ENCODE data around the gene ZNF717.

The ZNF717 gene

GRCh38 chr3:75768303-75769017 is 16.9 kb downstream of the ZNF717 start:
- Histone ChIP-seq H2AFZ (ENCODE audit: low read length) (no peak overlapping the region), H3K27me3 (replicated peaks; ENCODE audit: insufficient read depth, low read length) (no peaks in the 10 kb centered on the region), H3K27ac (ENCODE audit: low read length) (no peak overlapping the region), H3K36me3 (replicated peaks; ENCODE audit: insufficient read depth, low read length) (no peaks in the 10 kb centered on the region), H3K4me3 (ENCODE audit: low read length) (no peak overlapping the region), H3F3A (ENCODE audit: insufficient read depth, low read length) (no peaks in the 10 kb centered on the region), H3K79me2 (ENCODE audit: low read length) (0 out of 2 replicates have a peak, but pooled peaks cover 3% of the 10 kb centered on the region), H4K20me1 (ENCODE audit: insufficient read depth, low read length) (no peaks in the 10 kb centered on the region), H3K9ac (ENCODE audit: low read length) (no peak overlapping the region), H3K4me2 (ENCODE audit: low read depth, low read length) (no peak overlapping the region), H3K9me3 (replicated peaks; ENCODE audit: insufficient read depth, low read length) (no peaks in the 10 kb centered on the region), H3K9me2 (replicated peaks; ENCODE audit: insufficient read depth, low read length) (no peaks in the 10 kb centered on the region), H3K4me1 (ENCODE audit: low read length) (peaks cover 4% of the 10 kb centered on the region; the same call in 1 of the 2 replicates)
- no peak for DNase-seq
- no peak for TF ChIP-seq EZH2 (optimal IDR thresholded peaks at IDR 0.05; ENCODE audit: low read depth, low read length)
- TF ChIP-seq EZH2phosphoT487 (IDR thresholded peaks at IDR 0.05; ENCODE audit: low read length) = no peak
- TF ChIP-seq, protein P1, sequence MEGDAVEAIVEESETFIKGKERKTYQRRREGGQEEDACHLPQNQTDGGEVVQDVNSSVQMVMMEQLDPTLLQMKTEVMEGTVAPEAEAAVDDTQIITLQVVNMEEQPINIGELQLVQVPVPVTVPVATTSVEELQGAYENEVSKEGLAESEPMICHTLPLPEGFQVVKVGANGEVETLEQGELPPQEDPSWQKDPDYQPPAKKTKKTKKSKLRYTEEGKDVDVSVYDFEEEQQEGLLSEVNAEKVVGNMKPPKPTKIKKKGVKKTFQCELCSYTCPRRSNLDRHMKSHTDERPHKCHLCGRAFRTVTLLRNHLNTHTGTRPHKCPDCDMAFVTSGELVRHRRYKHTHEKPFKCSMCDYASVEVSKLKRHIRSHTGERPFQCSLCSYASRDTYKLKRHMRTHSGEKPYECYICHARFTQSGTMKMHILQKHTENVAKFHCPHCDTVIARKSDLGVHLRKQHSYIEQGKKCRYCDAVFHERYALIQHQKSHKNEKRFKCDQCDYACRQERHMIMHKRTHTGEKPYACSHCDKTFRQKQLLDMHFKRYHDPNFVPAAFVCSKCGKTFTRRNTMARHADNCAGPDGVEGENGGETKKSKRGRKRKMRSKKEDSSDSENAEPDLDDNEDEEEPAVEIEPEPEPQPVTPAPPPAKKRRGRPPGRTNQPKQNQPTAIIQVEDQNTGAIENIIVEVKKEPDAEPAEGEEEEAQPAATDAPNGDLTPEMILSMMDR (IDR thresholded peaks at IDR 0.05; ENCODE audit: low read length) = no peak

DNA sequence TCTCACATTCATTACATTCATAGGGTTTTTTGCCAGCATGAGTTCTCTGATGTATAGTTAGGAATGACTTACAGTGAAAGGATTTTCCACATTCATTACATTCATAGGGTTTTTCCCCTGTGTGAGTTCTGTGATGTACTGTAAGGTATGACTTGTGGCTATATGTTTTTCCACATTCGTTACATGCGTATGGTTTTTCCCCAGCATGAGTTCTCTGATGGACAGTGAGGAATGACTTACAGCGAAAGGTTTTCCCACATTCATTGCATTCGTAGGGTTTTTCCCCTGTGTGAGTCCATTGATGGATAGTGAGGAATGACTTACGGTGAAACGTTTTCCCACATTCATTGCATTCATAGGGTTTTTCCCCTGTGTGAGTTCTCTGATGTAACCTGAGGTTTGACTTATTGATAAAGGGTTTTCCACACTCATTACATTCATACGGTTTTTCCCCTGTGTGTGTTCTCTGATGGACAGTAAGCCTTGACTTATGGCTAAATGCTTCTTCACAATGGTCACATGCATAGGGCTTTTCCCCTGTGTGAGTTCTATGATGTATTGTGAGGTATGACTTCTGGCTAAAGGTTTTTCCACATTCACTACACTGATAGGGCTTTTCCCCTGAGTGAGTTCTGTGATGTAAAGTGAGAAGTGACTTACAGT is 47.4 kb downstream of the ZNF717 start:
- no peak overlapping the region for H3K4me3 ChIP-seq (ENCODE audit: low read length)
- no peak overlapping the region for H3K9ac ChIP-seq (ENCODE audit: low read length)
- H3K9me2 ChIP-seq (replicated peaks; ENCODE audit: insufficient read depth, low read length) = no peaks in the 10 kb centered on the region
- H2AFZ ChIP-seq (ENCODE audit: low read length) = no peak overlapping the region
- DNase-seq = no peak
- H3K27ac ChIP-seq (ENCODE audit: low read length) = no peak overlapping the region
- no peak overlapping the region for H3K4me2 ChIP-seq (ENCODE audit: low read depth, low read length)
- TF ChIP-seq, protein P1 (IDR thresholded peaks at IDR 0.05; ENCODE audit: low read length) = no peak
- TF ChIP-seq EZH2 (optimal IDR thresholded peaks at IDR 0.05; ENCODE audit: low read depth, low read length) (no peak), EZH2phosphoT487 (IDR thresholded peaks at IDR 0.05; ENCODE audit: low read length) (no peak)
- H3K79me2 ChIP-seq (ENCODE audit: low read length) = no peaks in the 10 kb centered on the region
- H4K20me1 ChIP-seq (ENCODE audit: insufficient read depth, low read length) = no peaks in the 10 kb centered on the region
- H3K27me3 ChIP-seq (replicated peaks; ENCODE audit: insufficient read depth, low read length) = no peaks in the 10 kb centered on the region
- no peaks in the 10 kb centered on the region for H3F3A ChIP-seq (ENCODE audit: insufficient read depth, low read length)
- H3K4me1 ChIP-seq (ENCODE audit: low read length) = no peaks in the 10 kb centered on the region
- no peaks in the 10 kb centered on the region; the same call in 1 of the 2 replicates for H3K36me3 ChIP-seq (replicated peaks; ENCODE audit: insufficient read depth, low read length)
- H3K9me3 ChIP-seq (replicated peaks; ENCODE audit: insufficient read depth, low read length) = no peaks in the 10 kb centered on the region

GRCh38 chr3:75727985-75728384 is 57.4 kb downstream of the ZNF717 start:
- H3K4me2 ChIP-seq (ENCODE audit: low read depth, low read length) = no peak overlapping the region
- H3K27me3 ChIP-seq (replicated peaks; ENCODE audit: insufficient read depth, low read length) = no peaks in the 10 kb centered on the region
- H3K36me3 ChIP-seq (replicated peaks; ENCODE audit: insufficient read depth, low read length) = no peaks in the 10 kb centered on the region
- H3K4me3 ChIP-seq (ENCODE audit: low read length) = no peak overlapping the region
- no peaks in the 10 kb centered on the region for H4K20me1 ChIP-seq (ENCODE audit: insufficient read depth, low read length)
- no peaks in the 10 kb centered on the region for H3K79me2 ChIP-seq (ENCODE audit: low read length)
- no peak for DNase-seq
- no peaks in the 10 kb centered on the region for H3K9me3 ChIP-seq (replicated peaks; ENCODE audit: insufficient read depth, low read length)
- H3K9ac ChIP-seq (ENCODE audit: low read length) = no peak overlapping the region
- no peaks in the 10 kb centered on the region for H3F3A ChIP-seq (ENCODE audit: insufficient read depth, low read length)
- TF ChIP-seq, protein P1 (IDR thresholded peaks at IDR 0.05; ENCODE audit: low read length) = no peak
- TF ChIP-seq EZH2 (optimal IDR thresholded peaks at IDR 0.05; ENCODE audit: low read depth, low read length) (no peak), EZH2phosphoT487 (IDR thresholded peaks at IDR 0.05; ENCODE audit: low read length) (no peak)
- H2AFZ ChIP-seq (ENCODE audit: low read length) = no peak overlapping the region
- H3K4me1 ChIP-seq (ENCODE audit: low read length) = no peaks in the 10 kb centered on the region
- H3K9me2 ChIP-seq (replicated peaks; ENCODE audit: insufficient read depth, low read length) = no peaks in the 10 kb centered on the region
- H3K27ac ChIP-seq (ENCODE audit: low read length) = no peak overlapping the region

All from MM.1S (cell line).